Glomerular endothelial cell (primary cell): ENCODE measurements around the gene EBF3. TPM values are rescaled to one million over a fixed set of nuclear protein-coding genes. Genes with fewer than 3 reads are reported as not detected.

ENCODE experiments used
- DNase-seq: peaks from one replicate; pipeline ENCODE4 v3.0.0-alpha.2; 2011; ENCODE audit warnings: low read depth, low spot score; ENCODE audit errors: extremely low read depth
- total RNA-seq: library from RNA; depleted of rRNA; stranded (reverse); fragments of >200 nt; gene quantifications from 2 replicates; pipeline ENCODE4 v1.2.3, GENCODE V29; 2015

Gene EBF3
- total RNA-seq, 1 donor from 2014 or later = 2.0 TPM

DNA sequence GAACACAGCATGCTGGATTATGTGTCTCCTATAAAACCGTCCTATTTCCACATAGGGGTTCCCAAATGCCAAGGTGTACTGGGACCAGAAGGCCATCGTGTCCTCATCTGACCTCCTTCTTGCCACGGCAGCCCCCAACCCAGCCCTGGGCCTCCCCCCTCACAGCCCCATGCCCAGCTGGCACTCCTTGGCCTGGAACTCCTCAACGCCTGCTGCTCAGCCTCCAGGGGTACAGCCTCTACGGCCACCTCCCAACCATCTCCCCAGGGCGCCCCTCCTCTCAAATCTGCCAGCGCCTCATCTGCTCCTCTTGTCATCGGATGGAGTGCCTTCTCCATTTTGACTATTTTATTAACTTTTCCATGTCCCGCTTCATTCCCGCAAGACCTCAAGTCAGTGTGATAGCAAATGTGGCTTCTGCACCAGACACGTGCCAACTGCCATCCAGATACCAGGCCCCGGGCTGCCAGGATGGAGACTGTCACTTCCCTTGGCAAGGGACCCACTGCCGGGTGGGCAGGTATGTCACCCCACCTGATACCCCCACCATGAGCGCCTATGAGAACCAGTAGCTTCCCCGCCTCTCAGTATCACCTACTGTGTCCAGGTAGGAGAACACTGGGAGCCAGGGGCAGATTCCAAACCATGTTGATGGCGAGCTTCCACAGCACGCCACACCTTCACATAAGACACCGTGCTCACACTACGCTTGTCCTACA is 106.7 kb downstream of the EBF3 start:
- no peak for DNase-seq

DNA sequence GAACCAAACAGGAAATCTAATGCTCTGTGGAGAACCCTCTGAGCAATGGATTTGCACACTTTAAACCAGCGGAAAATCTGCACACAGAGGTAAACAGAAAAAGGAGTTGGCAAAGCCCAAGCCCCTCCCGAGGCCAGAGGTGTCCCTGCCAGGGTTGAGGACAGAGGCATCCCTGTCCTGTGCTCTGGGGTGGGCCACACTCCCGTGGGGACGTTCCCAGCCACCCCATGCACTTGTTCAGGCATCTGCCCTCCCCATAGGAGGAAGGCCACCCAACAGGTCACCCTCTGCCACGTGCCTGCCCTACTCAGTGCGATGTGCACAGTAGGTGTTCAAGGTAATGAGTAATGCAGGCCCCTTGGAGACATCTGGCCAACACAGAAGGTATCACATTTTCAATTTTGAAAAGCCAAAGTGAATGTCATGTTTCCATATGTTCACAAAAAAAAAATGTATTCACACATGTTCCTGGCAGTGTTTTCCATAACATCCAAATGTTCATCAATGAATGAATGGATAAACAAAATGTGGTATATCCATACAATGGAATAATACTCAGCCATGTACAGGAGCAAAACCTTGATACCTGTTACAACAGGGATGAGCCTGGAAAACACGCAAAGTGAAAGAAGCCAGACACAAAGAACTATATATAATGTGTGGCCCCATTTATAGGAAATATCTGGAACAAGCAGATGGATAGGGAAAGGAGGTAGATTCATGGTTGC is 108.1 kb downstream of the EBF3 start:
- no peak for DNase-seq

- no peak for DNase-seq
Measured at GRCh38 chr10:129854796-129855705, 109.0 kb downstream of the EBF3 start.

GRCh38 chr10:129854158-129854557 is 109.9 kb downstream of the EBF3 start:
- DNase-seq = no peak

- no peak for DNase-seq
Measured at GRCh38 chr10:129853562-129853903, 110.5 kb downstream of the EBF3 start.

GRCh38 chr10:129852829-129853561 is 111.1 kb downstream of the EBF3 start:
- no peak for DNase-seq

DNA sequence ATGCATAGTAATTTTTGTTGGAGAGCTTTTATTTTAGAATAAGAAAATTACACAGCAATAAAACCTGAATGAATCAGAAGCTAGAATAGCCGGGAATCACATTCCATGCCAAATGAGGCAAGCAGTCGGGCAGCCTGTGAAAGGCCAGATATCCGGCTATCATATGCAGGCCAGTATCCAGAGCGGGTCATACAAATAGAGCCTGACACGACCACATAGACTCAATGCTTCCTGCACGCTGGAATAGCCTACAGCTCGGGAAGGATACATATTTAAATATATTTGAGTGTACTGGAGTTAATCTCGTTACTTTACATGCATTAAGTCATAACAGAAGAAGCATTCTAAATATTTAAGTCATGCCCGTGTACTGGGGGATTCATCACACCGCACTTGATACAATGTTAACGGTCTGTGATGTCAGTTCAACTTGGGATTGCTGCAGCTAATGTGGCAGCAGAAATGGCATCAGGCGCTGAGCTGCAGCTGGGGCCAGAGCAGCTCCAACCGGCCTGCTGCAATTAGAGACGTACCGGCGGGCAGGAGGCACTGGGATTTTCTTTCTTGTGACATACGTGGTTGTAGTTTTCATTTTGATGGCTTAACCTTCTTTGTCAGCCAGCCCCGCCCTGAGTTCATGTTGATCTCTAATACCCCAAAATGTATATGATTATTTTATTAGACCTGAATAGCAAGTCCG is 112.0 kb downstream of the EBF3 start:
- DNase-seq = no peak

DNA sequence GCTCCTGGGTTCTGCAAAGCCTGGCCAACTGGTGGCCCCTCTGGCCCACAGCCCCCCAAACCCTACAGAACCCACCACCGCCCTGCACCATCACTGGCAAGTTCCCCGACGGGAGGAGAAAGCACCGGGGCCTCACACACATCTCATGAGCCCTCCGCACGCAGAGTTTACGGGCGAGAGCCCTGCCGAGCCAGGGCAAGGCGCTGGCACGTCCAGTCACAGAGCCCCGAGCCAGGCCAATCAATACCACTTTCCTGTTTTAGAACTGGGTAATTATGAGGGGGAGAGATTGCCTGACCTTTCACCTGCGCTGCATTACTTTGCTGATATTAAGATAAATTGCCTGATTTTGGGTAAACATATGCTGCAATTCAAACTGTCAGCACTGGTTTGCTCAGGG is 113.3 kb downstream of the EBF3 start:
- DNase-seq = no peak

- no peak for DNase-seq
Measured at GRCh38 chr10:129850316-129850715, 113.8 kb downstream of the EBF3 start.

DNA sequence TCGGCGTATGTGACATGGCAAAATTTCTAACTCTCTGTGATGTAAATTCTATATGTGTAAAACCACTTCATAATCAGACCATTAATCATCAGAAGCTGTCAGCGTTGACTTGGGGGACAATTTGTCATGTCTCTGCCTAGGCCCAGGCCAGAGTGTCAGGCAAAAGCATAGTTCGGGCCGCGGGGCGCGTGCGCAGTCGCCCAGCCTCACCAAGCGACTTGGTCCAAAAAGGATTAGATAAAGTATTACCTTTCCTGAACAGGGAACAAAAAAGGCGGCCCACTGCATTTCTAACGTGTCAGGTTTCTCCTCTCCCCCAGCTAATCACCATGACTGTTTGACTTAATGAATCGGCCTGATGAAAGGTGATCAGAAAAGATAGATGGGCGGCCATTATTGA is 114.2 kb downstream of the EBF3 start:
- DNase-seq = no peak

DNA sequence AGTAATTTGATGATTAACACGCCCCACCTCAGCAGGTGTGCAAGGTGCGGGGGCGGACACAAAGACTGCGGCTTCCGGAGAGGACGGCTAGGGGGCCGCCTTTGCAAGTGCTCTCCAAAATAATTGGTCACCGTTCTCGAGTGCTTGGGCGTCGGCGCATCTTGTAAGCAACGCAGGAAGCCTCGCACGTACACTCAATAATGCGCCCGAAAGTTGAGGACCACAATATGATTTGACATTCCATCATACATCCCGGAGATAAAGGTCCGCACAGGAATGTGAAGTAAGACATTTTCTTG is 114.7 kb downstream of the EBF3 start:
- DNase-seq = no peak

DNA sequence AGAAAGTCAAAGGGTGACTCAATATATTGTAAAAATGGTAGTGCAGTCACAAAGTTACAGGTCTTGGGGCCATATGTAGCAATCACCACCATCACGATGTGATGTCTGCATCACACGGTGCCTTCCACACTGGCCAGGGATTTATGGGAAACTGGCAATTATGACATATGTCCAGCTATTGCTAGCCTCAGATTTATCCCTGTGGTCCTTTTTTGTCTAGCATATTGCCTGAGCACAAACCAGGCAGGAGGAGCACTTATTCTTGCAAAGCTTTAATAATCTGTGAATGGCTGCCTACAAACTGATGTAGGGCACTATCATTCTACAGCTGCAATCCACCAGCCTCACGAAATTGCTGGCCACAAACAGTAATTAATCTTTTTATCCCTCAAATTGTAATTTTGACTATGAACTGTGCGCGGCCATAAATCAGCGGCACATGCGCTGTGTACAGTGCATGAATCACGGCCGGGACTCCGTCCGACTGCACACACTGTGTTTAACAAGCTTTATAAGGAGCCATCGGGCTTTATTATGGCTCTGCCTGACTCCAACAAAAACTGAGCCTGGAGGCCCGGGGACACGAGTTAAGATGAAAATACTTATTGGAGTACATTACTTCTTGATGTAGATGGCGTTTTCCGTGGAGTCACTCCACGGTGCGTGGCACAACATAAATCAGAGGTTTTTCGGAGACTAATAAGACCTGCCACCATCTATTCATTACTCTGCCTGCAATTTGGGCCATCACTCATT is 115.2 kb downstream of the EBF3 start:
- DNase-seq = no peak

GRCh38 chr10:129847741-129848483 is 116.2 kb downstream of the EBF3 start:
- no peak for DNase-seq

DNA sequence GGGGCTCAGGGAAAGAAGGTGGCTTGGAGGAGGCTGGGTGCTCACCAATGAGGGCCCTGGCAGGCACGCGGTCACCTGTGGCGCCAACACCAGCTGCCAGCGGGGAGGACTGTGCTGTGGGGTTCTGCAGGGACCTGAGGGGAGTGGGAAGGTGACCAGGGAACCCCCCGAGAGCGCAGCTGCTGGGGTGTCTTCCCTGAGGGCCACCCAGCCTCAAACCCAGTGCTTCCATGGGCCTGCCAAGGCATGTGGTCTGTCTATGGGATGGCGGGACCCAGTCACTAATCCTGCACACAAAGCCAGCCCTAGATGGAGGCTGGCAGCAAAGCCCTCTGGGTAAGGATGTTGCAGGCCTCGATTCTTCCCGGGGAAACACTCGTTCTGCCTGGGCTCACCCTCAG is 117.1 kb downstream of the EBF3 start:
- no peak for DNase-seq

DNA sequence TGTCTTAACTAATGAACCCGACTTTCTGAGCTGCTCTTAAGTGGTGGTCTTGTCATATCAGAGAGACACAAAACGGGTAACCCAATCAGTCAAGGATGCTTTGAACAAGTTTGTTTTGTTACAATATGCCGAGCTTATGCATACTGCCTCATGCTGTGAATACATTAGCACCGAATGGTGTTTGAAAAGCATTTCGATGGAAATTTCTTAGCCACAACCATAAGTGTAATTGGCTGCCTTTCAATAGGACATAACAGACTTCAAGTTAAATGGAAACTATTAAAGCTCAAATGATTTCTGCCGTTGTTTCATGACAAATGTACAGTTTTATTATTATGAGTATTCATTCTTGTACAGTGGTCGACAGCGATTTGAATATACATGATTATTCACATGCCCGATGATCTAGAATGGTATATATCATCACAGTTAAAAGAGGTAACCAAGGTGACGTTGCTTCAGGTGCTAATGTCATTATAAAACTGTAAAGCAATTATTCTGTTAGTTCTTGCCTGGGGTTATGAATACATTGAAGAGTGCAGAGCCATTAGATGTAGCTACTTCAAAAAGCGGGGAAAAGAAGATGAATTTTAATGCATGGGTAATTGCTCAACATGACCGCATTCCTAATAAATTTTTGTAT is 118.8 kb downstream of the EBF3 start:
- DNase-seq = no peak

GRCh38 chr10:129844216-129844766 is 119.8 kb downstream of the EBF3 start:
- no peak for DNase-seq

DNA sequence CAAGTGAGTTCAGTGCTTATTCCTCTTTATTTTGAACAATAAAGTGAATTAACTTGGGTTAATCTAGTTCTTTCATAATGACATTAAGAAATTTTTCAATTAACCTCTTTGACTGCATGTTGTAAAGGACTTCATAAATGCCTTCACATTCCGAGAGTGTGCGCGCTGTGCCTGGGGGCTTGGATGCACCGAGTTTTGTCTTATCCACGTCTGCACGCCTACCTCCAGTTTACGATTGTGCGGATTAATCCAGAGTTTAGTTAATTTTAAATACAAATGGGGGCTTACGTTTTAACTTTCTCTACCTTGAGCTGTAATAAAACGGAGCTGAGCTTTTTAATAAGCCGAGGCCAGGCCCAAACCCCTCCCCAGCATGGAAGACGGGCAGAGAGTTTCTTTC is 120.4 kb downstream of the EBF3 start:
- DNase-seq = no peak

DNA sequence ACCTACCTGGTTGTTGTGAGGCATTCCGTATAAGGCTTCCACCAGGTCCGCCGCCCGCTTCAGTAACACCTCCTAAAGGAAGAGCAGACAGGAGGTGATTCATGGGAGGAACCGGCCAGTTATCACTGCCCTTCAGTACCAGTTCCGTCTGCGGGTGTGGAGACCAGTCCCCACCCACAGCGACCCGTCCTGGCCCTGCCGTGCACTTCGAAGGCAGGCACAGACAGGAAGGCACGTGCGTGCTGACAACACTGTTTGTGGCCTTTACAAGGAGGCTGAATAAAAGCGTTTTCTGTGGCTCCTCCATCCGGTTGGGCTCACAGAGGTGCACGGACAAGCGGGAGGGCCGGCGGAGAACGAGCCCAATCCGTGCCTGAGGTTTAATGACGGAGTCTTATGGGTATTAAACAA is 120.9 kb downstream of the EBF3 start:
- DNase-seq = no peak
